ENCODE measurements around the gene TRMO.

TRMO gene

GRCh38 chr9:97875111-97875510, 47.2 kb downstream of the TRMO start:
- H3K9me3 ChIP-seq (ENCODE audit: severe bottlenecking): no peaks in the 10 kb centered on the region
- DNase-seq (ENCODE audit: low spot score): no peak
- no peak for TF ChIP-seq CTCF (IDR thresholded peaks at IDR 0.05; ENCODE audit: poor library complexity, severe bottlenecking)
- no peaks in the 10 kb centered on the region for H3K36me3 ChIP-seq (ENCODE audit: low read depth)
- H3K4me3 ChIP-seq (ENCODE audit: severe bottlenecking): no peak overlapping the region
- peaks cover 25% of the 10 kb centered on the region for H3K4me1 ChIP-seq (ENCODE audit: insufficient read depth, poor library complexity, severe bottlenecking)
- H3K27me3 ChIP-seq (ENCODE audit: insufficient read depth, poor library complexity, severe bottlenecking): no peaks in the 10 kb centered on the region
- peak overlapping the region; percentile 93 for H3K27ac ChIP-seq (ENCODE audit: poor library complexity, severe bottlenecking)
- ATAC-seq (ENCODE audit: low read depth): no peak

GRCh38 chr9:97874624-97875023, 47.7 kb downstream of the TRMO start:
- Histone ChIP-seq H3K4me3 (ENCODE audit: severe bottlenecking) (no peak overlapping the region), H3K9me3 (ENCODE audit: severe bottlenecking) (no peaks in the 10 kb centered on the region), H3K36me3 (ENCODE audit: low read depth) (no peaks in the 10 kb centered on the region), H3K4me1 (ENCODE audit: insufficient read depth, poor library complexity, severe bottlenecking) (peaks cover 25% of the 10 kb centered on the region), H3K27ac (ENCODE audit: poor library complexity, severe bottlenecking) (peak overlapping the region; percentile 93), H3K27me3 (ENCODE audit: insufficient read depth, poor library complexity, severe bottlenecking) (no peaks in the 10 kb centered on the region)
- no peak for ATAC-seq (ENCODE audit: low read depth)
- TF ChIP-seq CTCF (IDR thresholded peaks at IDR 0.05; ENCODE audit: poor library complexity, severe bottlenecking): no peak
- DNase-seq (ENCODE audit: low spot score): no peak

DNA sequence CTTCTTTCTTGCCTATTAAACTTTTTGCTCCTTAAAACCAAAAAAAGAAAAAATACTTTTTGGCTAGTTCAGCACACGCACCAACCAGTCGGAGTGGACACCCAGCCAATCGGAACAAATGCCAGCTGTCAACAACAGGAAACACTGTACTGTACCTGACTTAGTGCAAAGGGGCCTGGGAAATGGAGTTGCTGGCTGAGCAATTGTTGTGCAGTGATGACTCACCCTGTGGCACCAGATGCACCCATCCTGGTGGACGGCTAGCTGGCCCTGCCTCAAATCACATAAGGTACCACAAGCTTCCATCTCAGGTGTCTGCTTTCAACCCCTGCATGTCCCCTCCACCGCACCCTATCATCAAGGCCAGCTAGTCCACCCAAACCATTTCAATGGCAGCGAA, 48.4 kb downstream of the TRMO start:
- no peaks in the 10 kb centered on the region for H3K36me3 ChIP-seq (ENCODE audit: low read depth)
- TF ChIP-seq CTCF (IDR thresholded peaks at IDR 0.05; ENCODE audit: poor library complexity, severe bottlenecking): no peak
- no peaks in the 10 kb centered on the region for H3K27me3 ChIP-seq (ENCODE audit: insufficient read depth, poor library complexity, severe bottlenecking)
- H3K4me1 ChIP-seq (ENCODE audit: insufficient read depth, poor library complexity, severe bottlenecking): peaks cover 25% of the 10 kb centered on the region
- H3K4me3 ChIP-seq (ENCODE audit: severe bottlenecking): no peak overlapping the region
- no peaks in the 10 kb centered on the region for H3K9me3 ChIP-seq (ENCODE audit: severe bottlenecking)
- DNase-seq (ENCODE audit: low spot score) (no peak), ATAC-seq (ENCODE audit: low read depth) (peak; percentile 35; the same call in 2 of the 3 replicates)
- H3K27ac ChIP-seq (ENCODE audit: poor library complexity, severe bottlenecking): no peak overlapping the region

DNA sequence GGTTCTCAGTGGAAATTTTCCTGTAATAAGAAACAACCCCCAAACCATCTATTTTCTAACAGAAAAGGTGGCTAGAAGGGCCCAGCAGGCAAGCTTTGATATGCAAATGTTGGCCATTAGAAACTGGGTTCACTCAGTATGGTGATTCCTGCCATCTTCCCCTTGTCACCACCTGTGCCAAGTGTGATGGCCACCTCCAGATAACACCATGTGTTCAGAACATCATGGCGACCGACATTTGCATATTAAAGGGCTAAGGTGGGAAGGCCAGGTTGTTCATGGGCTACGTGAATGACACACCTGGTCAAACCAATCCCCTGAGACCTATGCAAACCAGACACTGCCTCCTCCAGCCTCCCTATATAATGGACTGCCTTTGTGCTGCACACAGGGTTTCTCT, 48.9 kb downstream of the TRMO start:
- no peak for ATAC-seq (ENCODE audit: low read depth)
- peaks cover 25% of the 10 kb centered on the region for H3K4me1 ChIP-seq (ENCODE audit: insufficient read depth, poor library complexity, severe bottlenecking)
- TF ChIP-seq CTCF (IDR thresholded peaks at IDR 0.05; ENCODE audit: poor library complexity, severe bottlenecking): no peak
- no peaks in the 10 kb centered on the region for H3K9me3 ChIP-seq (ENCODE audit: severe bottlenecking)
- no peak overlapping the region for H3K27ac ChIP-seq (ENCODE audit: poor library complexity, severe bottlenecking)
- H3K27me3 ChIP-seq (ENCODE audit: insufficient read depth, poor library complexity, severe bottlenecking): no peaks in the 10 kb centered on the region
- no peak for DNase-seq (ENCODE audit: low spot score)
- H3K36me3 ChIP-seq (ENCODE audit: low read depth): no peaks in the 10 kb centered on the region
- H3K4me3 ChIP-seq (ENCODE audit: severe bottlenecking): no peak overlapping the region

- peaks cover 2% of the 10 kb centered on the region for H3K4me1 ChIP-seq (ENCODE audit: insufficient read depth, poor library complexity, severe bottlenecking)
- peaks cover 8% of the 10 kb centered on the region for H3K9me3 ChIP-seq (ENCODE audit: severe bottlenecking)
- H3K4me3 ChIP-seq (ENCODE audit: severe bottlenecking): no peak overlapping the region
- no peak overlapping the region for H3K27ac ChIP-seq (ENCODE audit: poor library complexity, severe bottlenecking)
- H3K36me3 ChIP-seq (ENCODE audit: low read depth): no peaks in the 10 kb centered on the region
- DNase-seq (ENCODE audit: low spot score) (no peak), ATAC-seq (ENCODE audit: low read depth) (no peak)
- no peaks in the 10 kb centered on the region for H3K27me3 ChIP-seq (ENCODE audit: insufficient read depth, poor library complexity, severe bottlenecking)
- no peak for TF ChIP-seq CTCF (IDR thresholded peaks at IDR 0.05; ENCODE audit: poor library complexity, severe bottlenecking)
Observed at GRCh38 chr9:97868859-97869258, 53.4 kb downstream of the TRMO start.
